HG03159 (cell line): ENCODE results near the gene HPN.
"Not testable (repeated sequence)": the region's sequence is repeated elsewhere in the genome, so short reads cannot be mapped to it uniquely, and the experiment has no call there.

Source experiments
- ATAC-seq: cut with Tn5 transposase; IDR thresholded peaks from one replicate; pipeline ENCODE4 v1.9.1; 2021; ENCODE audit warnings: mild to moderate bottlenecking, moderate library complexity; ENCODE audit not compliant: unreplicated experiment

The HPN gene

GRCh38 chr19:35041548-35042055 lies at the start of gene HPN:
TSS of gene HPN (plus strand) at chr19:35041721. CDS start at chr19:35042507, 786 bp downstream.
- no peak for ATAC-seq

- not testable (repeated sequence) for ATAC-seq
These were observed 48.9 kb upstream of the HPN start for GRCh38 chr19:34992582-34992981.

DNA sequence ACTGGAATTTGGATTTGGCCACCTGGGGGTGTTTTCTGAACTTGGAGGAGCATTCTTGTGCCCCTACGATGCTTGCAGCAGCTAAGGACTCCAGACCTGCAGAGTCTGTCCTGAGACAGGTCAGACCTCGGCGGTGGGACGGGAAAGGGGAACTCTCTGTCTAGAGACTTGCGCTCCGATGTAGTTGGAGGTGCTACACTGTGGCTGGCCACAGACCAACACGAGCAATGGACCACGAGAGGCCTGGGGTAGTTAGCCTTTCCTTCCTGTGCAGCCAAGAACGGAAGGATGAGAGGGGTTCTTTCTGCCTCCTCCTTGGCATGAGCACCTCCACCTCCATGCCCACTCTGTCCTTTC lies 47.3 kb upstream of the HPN start:
- no peak for ATAC-seq

DNA sequence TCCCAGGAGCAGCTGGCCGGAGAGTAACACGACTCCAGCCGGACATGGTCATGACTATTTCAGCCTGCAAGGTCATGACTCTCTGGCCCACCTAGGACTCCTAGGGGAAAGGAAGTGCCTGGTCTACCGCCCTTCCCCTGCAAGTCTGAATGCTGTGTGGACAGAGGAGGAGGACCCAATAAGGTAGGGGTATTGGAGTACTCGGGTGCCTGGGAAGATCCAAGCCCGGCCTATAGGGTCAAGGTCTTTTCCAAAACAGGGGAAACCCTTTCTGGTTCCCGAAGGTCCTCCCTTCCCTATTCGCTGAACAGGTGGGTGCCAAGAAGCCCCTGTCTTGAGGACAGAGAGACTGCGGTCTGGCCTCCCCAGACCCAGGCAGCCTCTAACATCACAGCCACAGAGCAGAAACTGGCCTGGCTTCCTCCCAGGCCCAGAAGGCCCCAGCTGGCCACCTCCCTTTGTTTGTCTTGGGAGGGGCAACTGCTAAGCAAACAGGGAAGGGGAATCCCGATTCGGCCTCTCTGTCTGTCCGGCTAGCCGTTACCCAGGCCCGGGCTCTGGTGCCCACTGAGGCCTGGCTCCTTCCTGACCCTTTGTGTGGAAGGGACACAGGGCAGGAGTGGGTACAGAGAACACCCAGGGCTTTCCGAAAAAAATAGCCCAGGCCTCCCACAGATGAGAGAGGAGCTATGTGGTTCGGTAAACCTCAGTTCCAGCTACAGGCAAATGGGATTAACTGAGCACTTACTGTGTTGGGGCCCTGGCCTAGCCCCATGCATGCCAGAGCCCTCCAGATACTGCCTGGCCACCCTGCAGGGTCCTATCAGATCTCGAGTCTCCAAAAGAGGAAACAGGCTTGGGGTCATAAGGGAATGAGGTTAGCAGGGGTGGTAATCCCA lies 46.6 kb upstream of the HPN start:
- no peak for ATAC-seq

DNA sequence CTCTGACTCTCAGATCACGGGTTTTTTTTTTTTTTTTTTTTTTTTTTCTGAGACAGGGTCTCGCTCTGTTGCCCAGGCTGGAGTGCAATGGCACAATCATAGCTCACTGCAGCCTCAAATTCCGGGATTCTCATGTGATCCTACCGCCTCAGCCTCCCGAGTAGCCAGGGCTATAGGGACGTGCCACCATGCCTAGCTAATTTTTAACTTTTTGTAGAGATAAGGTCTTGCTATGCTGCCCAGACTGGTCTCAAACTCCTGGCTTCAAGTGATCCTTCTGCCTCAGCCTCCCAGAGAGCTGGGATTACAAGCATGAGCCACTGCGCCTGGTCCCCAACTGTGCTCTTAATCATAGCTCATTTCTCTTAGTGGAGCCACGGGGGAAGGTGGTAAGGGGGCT lies 46.0 kb upstream of the HPN start:
- ATAC-seq, result no peak

DNA sequence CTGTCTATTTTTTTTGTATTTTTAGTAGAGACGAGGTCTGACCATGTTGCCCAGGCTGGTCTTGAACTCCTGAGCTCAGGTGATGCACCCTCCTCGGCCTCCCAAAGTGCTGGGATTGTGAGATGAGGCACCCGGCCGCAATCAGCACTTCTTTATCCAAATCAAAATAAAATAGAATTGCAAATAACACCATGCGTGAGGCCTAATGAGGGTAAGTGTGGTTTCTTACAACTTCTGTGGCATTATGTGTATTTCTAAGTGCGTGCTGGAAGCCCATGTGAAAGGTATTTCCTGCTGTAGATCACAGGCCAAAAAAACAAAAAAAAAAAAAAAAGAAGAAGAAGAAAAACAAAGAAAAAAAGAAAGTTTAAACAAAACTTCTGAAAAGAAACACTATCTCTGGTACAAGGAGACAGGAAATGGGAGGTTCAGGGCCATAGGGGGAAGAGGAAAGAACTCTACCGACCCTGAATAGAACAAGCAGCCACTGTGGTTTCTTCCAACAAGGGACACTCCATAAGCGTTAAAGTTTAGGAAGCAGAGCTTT lies 44.4 kb upstream of the HPN start:
- no peak for ATAC-seq

GRCh38 chr19:34998224-34998623 lies 43.3 kb upstream of the HPN start:
- not testable (repeated sequence) for ATAC-seq

GRCh38 chr19:34998777-34999497 lies 42.6 kb upstream of the HPN start:
- no peak for ATAC-seq

DNA sequence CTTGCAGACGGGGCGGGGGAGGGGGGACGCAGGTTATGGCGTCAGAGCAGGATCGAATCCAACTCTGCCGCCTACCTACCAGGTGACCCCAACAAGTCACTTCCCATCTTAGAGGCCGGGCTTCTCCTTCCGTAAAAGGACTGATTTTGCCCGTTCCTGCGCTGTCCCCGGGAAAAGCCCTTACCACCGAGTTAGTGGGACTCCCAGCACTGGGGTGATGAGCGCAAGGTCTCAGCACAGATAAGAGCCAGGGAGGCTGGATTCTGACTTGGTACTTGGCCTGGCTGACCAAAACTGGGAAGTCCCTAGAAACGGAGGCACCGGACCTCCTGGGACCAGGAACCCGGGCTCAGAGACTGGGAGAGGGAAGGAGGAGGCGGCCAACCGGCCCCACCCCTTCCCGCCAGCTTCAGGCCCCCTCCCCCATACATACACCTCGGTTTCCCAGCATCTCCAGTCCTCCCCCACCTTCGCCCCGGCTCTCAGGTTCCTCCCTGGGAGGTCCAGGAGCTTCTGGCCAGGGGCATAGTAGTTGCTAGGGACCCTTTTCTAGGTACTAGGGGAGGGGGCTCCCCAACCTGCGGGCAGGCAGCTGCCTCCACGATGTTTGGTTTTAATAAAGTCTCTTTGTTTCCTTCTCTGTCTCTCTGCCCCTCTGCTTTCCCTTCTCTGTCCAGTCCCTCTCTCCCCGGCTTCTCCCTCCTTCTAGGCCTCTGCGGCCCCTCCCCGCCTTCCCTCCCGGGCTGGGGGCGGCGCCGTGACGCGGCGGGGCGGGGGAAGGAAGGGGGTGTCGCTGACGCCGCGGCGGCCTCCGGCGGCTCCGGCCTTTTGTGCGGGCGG lies 41.8 kb upstream of the HPN start, which contains the start of gene GRAMD1A:
Gene GRAMD1A (plus strand): TSS at position 826 of the 840 bp plus-strand sequence. CDS start 156 bp downstream, outside the sequence.
- ATAC-seq, result peak; percentile 53

- ATAC-seq, result no peak
These were observed 41.2 kb upstream of the HPN start for GRCh38 chr19:35000338-35000646.

DNA sequence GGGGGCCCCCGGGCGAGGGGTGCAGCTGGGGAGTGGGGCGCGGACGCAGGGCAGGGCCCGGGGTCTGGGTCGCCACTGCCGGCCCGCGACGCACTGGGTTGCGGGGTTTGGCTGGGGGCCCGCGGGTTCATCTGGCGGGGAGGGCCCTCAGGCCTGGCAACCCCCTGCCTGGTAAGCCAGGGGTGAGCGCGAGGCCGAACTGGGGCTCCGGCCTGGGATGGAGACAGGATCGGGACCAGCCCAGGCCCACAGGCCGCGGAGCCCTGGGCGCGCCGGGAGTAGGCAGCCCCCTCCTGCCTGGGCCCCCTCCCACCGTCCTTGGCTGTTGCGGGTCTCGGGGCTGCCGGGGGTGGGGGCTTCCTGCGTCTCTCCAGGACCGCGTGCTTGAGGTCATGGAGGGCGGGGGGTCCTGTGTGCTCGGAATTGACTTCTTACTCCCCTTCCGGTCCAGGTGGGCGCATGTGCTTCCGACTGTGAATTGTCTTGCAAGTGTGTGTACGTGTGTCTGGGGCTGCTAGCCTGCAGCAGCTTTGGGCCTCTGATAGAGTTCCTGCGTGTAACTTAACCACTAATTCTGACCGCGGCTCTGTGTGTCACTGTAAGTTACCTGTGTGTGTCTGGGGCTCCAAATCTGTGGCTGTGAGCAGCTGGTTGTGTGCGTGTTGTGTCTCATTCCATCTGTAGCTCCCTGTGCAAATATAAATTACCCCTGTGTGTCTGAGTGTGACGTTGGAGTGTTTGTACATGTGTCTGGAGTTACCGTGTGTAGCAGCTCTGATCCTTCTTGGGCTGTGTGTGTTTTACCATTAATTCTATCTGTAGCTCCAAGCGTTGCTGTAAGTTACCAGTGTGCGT lies 40.6 kb upstream of the HPN start:
- no peak for ATAC-seq

DNA sequence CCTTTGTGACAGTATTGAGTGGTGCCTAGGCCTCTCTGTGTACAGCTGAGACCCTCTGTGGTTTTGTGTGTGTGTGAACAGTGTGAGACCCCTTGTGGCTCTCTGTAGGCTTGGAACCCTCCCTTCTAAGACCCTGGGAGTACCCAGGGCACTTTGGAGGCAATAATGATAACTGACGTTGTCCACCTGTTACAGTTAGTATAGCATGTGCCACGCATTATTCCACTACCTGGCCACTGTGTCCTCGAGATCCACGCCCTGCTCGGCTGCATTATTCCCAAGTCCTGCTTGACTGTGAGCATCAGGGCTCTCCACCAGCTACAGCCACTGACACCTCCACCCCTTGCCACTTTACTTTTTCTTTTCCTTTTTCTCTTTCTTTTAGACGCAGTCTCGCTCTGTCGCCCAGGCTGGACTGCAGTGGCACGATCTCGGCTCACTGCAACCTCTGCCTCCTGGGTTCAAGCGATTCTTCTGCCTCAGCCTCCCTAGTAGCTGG lies 39.4 kb upstream of the HPN start:
- ATAC-seq, result no peak

- ATAC-seq, result no peak
These were observed 36.8 kb upstream of the HPN start for GRCh38 chr19:35004517-35005255.

DNA sequence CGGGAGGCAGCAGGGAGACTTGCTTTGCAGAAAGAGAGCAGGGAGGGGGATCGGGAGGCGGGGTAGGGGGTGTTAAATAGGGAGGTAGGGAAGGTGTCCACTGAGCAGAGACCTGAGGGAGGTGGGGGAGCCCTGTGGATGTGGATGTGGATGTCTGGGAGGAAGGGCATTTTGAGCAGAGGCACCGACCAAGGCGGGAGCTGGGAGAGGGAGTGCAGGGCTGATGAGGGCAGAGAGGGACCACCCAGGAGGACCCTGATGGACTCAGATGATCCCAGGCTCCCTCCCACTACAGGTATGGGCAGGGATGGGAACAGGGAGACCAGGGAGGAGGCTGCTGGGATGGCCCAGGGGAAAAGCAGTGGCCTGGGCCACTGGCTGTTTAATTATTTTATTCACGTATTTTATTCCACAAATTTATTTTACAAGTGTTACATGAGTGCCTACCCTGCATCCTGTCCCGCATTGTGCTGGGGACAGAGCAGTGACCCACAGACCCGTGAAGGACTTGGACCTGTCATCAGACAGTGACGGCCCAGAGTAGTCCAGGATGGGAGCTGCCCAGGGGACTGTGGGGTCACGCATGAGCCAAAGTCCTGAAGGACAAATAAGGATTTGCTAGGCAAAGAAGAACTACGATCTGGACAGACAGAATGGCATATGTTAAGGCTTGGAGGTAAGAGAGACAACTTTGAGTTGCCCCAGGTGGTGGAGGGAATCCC lies 36.1 kb upstream of the HPN start:
- no peak for ATAC-seq

GRCh38 chr19:35006007-35006341 lies 35.5 kb upstream of the HPN start:
- ATAC-seq, result not testable (repeated sequence)

- ATAC-seq, result no peak
These were observed 35.1 kb upstream of the HPN start for GRCh38 chr19:35006342-35006998.

GRCh38 chr19:35006999-35007365 lies 34.5 kb upstream of the HPN start:
- ATAC-seq, result no peak

- ATAC-seq, result not testable (repeated sequence)
These were observed 34.1 kb upstream of the HPN start for GRCh38 chr19:35007427-35007826.
